Testis (tissue), 3 donors: ENCODE results near the gene TRAK2. TPM values are rescaled to one million over a fixed set of nuclear protein-coding genes. Genes with fewer than 3 reads are reported as not detected.

ENCODE experiments used
- DNase-seq: peaks from one replicate; pipeline ENCODE4 v3.0.0-alpha.2; 2019
- H3K27ac ChIP-seq, 2 donors: fragments of 200-600 bp; sonication (generic); one replicate each; pipeline ENCODE4 v1.5.1; 2019
- H3K27me3 ChIP-seq: fragments of 200-600 bp; sonication (generic); one replicate; pipeline ENCODE4 v1.5.1; 2019
- H3K36me3 ChIP-seq: fragments of 200-600 bp; sonication (generic); one replicate; pipeline ENCODE4 v1.5.1; 2017; ENCODE audit warnings: low read depth; ENCODE audit errors: missing control alignments
- H3K4me1 ChIP-seq: fragments of 200-600 bp; sonication (generic); one replicate; pipeline ENCODE4 v1.5.1; 2019
- H3K4me3 ChIP-seq, 2 donors: fragments of 200-600 bp; sonication (generic); one replicate each; pipeline ENCODE4 v1.5.1; 2017 to 2019
- H3K9me3 ChIP-seq: fragments of 200-600 bp; sonication (generic); one replicate; pipeline ENCODE4 v1.5.1; 2017
- POLR2A ChIP-seq: fragments of 450-650 bp; IDR thresholded peaks from one replicate; pipeline ENCODE4 v1.6.1; 2017; ENCODE audit warnings: antibody characterized with exemption, mild to moderate bottlenecking, moderate library complexity
- WGBS, 2 donors: methylation state at CpG; one replicate each; pipeline ENCODE4 v1.1.5; 2018; 5-methylcytosine and 5-hydroxymethylcytosine counted together
- intact Hi-C: fragments of 100-400 bp; cut with DNase I; formaldehyde crosslinking; loops from one replicate; pipeline ENCODE4 v1.15.1; 2023; ENCODE audit warnings: low total_unique reads
- polyA plus RNA-seq: library from polyadenylated mRNA; stranded (reverse); fragments of 350-450 nt; fragmentation: Illumina TruSeq; extraction: RNeasy Lipid Tissue Mini Kit (QIAGEN cat#74804); gene quantifications from one replicate; pipeline ENCODE4 v1.2.3, GENCODE V29; 2014; ENCODE audit warnings: low read depth, low replicate concordance; ENCODE audit not compliant: insufficient read depth
- total RNA-seq, 2 donors: library from RNA; depleted of rRNA; stranded (reverse); fragments of >200 nt; gene quantifications; one replicate each; pipeline ENCODE4 v1.2.3, GENCODE V29; 2016
- TF ChIP-seq, protein P1 (sequence below), 3 experiments: fragments of 450-650 bp in 2 of 3; fragments of 200-600 bp in 1 of 3; sonication (generic) in 1 of 3; IDR thresholded peaks; one replicate each; pipeline ENCODE4 v1.5.1; 2016 to 2019; ENCODE audit warnings: antibody characterized with exemption in 3 of 3, mild to moderate bottlenecking in 2 of 3, moderate library complexity in 1 of 3

TRAK2 gene
- total and polyA plus RNA-seq, 3 donors from 2014 or later = 13.7 to 16.7 (median 15.7) TPM

DNA sequence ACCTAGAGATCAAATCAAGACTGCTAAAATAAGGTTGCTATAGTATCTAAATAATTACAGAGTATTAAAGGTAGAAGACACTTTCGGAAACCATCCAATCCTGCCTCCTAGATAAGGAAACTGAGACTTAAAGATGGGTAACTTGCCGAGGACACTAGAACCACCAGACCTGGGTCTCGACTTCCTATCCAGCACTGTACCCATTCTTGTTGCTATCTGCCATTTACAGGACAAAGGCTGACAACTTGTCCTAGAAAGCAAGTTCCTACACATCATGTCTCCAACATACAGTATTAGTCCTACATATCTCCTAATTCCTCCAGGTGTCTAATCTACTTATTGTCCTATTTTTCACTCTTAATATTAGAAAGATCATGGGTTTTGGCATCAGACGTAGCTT lies 37.7 kb downstream of the TRAK2 start:
- 63% methylated on average over 4 of the region's 4 CpGs for WGBS, 2 donors
- H3K9me3 ChIP-seq = no peaks in the 10 kb centered on the region
- H3K36me3 ChIP-seq = no peaks in the 10 kb centered on the region
- no peak for TF ChIP-seq POLR2A
- H3K4me1 ChIP-seq = peaks cover 10% of the 10 kb centered on the region
- intact Hi-C loops = no loop called here
- H3K27me3 ChIP-seq = no peaks in the 10 kb centered on the region
- H3K27ac ChIP-seq = peak overlapping the region in 1 of 2 donors; percentile 42
- H3K4me3 ChIP-seq = no peak overlapping the region
- DNase-seq = no peak

DNA sequence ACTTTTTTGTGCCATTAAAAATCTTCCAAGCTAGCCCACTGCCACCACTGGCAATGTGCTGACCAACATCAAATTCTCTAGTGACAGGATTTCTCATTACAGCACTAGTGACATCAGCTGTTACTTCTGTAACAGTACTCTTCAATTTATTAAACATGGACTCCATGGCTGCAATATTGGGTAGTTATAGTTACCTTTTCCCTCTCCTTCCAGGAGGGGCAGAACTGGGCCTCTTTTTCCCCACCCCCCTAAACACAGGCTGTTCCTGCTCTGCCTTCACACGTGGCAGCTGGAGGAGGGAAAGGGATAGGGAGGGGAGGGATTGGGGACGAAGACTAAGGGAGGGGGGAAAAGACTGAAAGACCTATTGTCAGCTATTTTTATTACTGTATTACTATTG lies 38.1 kb downstream of the TRAK2 start:
- TF ChIP-seq, protein P1, sequence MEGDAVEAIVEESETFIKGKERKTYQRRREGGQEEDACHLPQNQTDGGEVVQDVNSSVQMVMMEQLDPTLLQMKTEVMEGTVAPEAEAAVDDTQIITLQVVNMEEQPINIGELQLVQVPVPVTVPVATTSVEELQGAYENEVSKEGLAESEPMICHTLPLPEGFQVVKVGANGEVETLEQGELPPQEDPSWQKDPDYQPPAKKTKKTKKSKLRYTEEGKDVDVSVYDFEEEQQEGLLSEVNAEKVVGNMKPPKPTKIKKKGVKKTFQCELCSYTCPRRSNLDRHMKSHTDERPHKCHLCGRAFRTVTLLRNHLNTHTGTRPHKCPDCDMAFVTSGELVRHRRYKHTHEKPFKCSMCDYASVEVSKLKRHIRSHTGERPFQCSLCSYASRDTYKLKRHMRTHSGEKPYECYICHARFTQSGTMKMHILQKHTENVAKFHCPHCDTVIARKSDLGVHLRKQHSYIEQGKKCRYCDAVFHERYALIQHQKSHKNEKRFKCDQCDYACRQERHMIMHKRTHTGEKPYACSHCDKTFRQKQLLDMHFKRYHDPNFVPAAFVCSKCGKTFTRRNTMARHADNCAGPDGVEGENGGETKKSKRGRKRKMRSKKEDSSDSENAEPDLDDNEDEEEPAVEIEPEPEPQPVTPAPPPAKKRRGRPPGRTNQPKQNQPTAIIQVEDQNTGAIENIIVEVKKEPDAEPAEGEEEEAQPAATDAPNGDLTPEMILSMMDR (IDR thresholded peaks at IDR 0.05) = no peak
- no peak for TF ChIP-seq POLR2A
- Histone ChIP-seq H3K4me1 (peaks cover 10% of the 10 kb centered on the region), H3K27me3 (no peaks in the 10 kb centered on the region), H3K27ac (no peak overlapping the region), H3K36me3 (no peaks in the 10 kb centered on the region), H3K4me3 (no peak overlapping the region), H3K9me3 (no peaks in the 10 kb centered on the region)
- WGBS, 2 donors = 49 to 83% methylated on average over 2 of the region's 2 CpGs
- DNase-seq = no peak
- intact Hi-C loops = no loop called here

DNA sequence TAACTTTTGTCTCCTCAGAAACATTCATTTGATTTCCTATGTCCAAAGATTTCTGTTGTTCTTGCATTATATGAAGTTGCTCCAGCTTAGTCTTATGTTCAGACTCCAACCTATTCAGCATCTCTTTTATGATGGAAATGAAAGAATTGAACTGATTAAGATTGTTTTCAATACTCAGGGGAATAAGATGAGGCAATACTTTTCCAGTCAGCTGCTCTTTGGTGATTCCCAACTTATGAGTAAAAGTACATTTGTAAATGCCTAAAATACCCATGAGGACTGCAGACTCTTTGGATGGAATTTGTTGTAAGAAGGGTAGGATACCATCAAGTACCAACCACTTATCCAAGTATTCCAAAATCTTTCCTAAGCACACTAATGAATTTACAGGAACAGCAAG lies 39.8 kb downstream of the TRAK2 start:
- intact Hi-C loops = no loop called here
- Histone ChIP-seq H3K27ac (no peak overlapping the region), H3K36me3 (no peaks in the 10 kb centered on the region), H3K4me1 (peaks cover 10% of the 10 kb centered on the region), H3K4me3 (no peak overlapping the region), H3K9me3 (no peaks in the 10 kb centered on the region), H3K27me3 (no peaks in the 10 kb centered on the region)
- TF ChIP-seq POLR2A = no peak
- TF ChIP-seq, protein P1 (IDR thresholded peaks at IDR 0.05) = no peak
- no peak for DNase-seq

DNA sequence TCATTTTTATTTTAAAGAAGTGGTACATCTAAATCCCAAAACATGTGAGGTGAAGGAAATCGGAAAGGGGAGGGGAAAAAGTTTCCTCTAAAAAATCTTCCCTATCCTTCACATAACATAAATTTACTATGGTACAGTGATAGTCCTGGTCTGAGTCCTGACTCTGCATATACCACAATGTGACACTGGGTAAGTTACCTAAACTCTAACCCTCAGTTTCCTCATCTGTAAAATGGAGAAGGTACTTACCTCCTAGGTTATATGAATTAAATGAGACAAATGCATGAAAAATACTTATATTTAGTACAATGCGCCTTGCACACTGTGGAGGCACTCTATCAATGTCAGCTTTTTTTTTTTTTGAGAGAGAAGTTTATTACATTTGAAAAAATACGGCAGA lies 42.3 kb downstream of the TRAK2 start:
- intact Hi-C loops = no loop called here
- H3K4me1 ChIP-seq = peaks cover 4% of the 10 kb centered on the region
- no peak for DNase-seq
- TF ChIP-seq POLR2A = no peak
- TF ChIP-seq, protein P1 (IDR thresholded peaks at IDR 0.05) = no peak
- no peak overlapping the region for H3K27ac ChIP-seq
- H3K9me3 ChIP-seq = no peaks in the 10 kb centered on the region
- H3K36me3 ChIP-seq = no peaks in the 10 kb centered on the region
- no peaks in the 10 kb centered on the region for H3K27me3 ChIP-seq
- no peak overlapping the region for H3K4me3 ChIP-seq
- 91 to 93% methylated on average over 3 of the region's 3 CpGs for WGBS, 2 donors

- 91 to 100% methylated on average over 2 of the region's 2 CpGs for WGBS, 2 donors
- DNase-seq = no peak
- no peak overlapping the region for H3K27ac ChIP-seq
- H3K4me3 ChIP-seq = no peak overlapping the region
- no peaks in the 10 kb centered on the region for H3K9me3 ChIP-seq
- TF ChIP-seq, protein P1 (IDR thresholded peaks at IDR 0.05) = no peak
- TF ChIP-seq POLR2A = no peak
- intact Hi-C loops = no loop called here
- H3K4me1 ChIP-seq = no peaks in the 10 kb centered on the region
- no peaks in the 10 kb centered on the region for H3K27me3 ChIP-seq
- no peaks in the 10 kb centered on the region for H3K36me3 ChIP-seq
These were observed 44.0 kb downstream of the TRAK2 start for GRCh38 chr2:201407265-201407664.
